Heart left ventricle (tissue), 16 donors: ENCODE data around the gene YBX2. TPM values are rescaled to one million over a fixed set of nuclear protein-coding genes. Genes with fewer than 3 reads are reported as not detected.

Experiments used
- ATAC-seq, 4 donors: fragments of 200-7000 bp; cut with Tn5 transposase; one replicate each; pipeline ENCODE4 v1.9.1; 2020 to 2022; ENCODE audit warnings: moderate library complexity in 4 of 4, mild to moderate bottlenecking in 3 of 4, moderate number of reproducible peaks in 1 of 4
- DNase-seq, 5 donors: peaks; one replicate each; pipeline ENCODE4 v3.0.0-alpha.2; 2020
- H3K27ac ChIP-seq, 12 donors: fragments of 200-600 bp; sonication (generic) in 4 of 12; one replicate each; pipeline versions ENCODE4 v1.5.0 to v1.8.0; 2016 to 2022; ENCODE audit warnings: mild to moderate bottlenecking in 2 of 12
- H3K27me3 ChIP-seq, 9 donors: fragments of 200-600 bp; sonication (generic) in 2 of 9; one replicate each; pipeline versions ENCODE4 v1.5.1 to v1.8.0; 2016 to 2022; ENCODE audit warnings: mild to moderate bottlenecking in 3 of 9
- H3K36me3 ChIP-seq, 9 donors: fragments of 200-600 bp; sonication (generic) in 2 of 9; one replicate each; pipeline versions ENCODE4 v1.5.0 to v1.8.0; 2018 to 2022; ENCODE audit warnings: mild to moderate bottlenecking in 2 of 9
- H3K4me1 ChIP-seq, 12 donors: fragments of 200-600 bp; sonication (generic) in 4 of 12; one replicate each; pipeline versions ENCODE4 v1.5.0 to v1.8.0; 2016 to 2022; ENCODE audit warnings: mild to moderate bottlenecking in 3 of 12
- H3K4me3 ChIP-seq, 12 donors: fragments of 200-600 bp; sonication (generic) in 4 of 12; one replicate each; pipeline versions ENCODE4 v1.5.0 to v1.8.0; 2017 to 2022; ENCODE audit warnings: mild to moderate bottlenecking in 9 of 12, moderate library complexity in 4 of 12
- H3K9me3 ChIP-seq, 12 donors: fragments of 200-600 bp; sonication (generic) in 4 of 12; one replicate each; pipeline versions ENCODE4 v1.5.0 to v1.8.0; 2016 to 2022; ENCODE audit warnings: mild to moderate bottlenecking in 1 of 12
- CTCF ChIP-seq, 12 donors: fragments of 200-600 bp; sonication (generic) in 4 of 12; IDR thresholded peaks; one replicate each; pipeline versions ENCODE4 v1.5.0 to v1.8.0; 2018 to 2022; ENCODE audit warnings: antibody characterized with exemption in 12 of 12, mild to moderate bottlenecking in 5 of 12
- POLR2A ChIP-seq, 2 donors: fragments of 450-650 bp; IDR thresholded peaks; one replicate each; pipeline ENCODE4 v1.6.1; 2017; ENCODE audit warnings: antibody characterized with exemption in 2 of 2, mild to moderate bottlenecking in 2 of 2, moderate library complexity in 2 of 2
- WGBS, 4 donors: extraction: QIAGEN DNeasy Blood & Tissue Kit in 2 of 4; methylation state at CpG; one replicate each; pipeline versions ENCODE4 v1.1.5 to v1.1.7; 2013 to 2018; 5-methylcytosine and 5-hydroxymethylcytosine counted together
- intact Hi-C, 10 donors: fragments of 100-400 bp; cut with DNase I; formaldehyde crosslinking; loops; one replicate each; pipeline versions ENCODE4 v1.11.1 to v1.14.2; 2022
- polyA plus RNA-seq, 2 donors: library from polyadenylated mRNA; stranded (reverse); fragments of 200-250 nt; gene quantifications; one replicate each; pipeline ENCODE4 v1.2.3, GENCODE V29; 2013
- total RNA-seq, 9 donors: library from RNA; depleted of rRNA in 2 of 9; stranded (reverse); fragments of >200 nt in 2 of 9; fragmentation: NEBNext Ultra II Directional in 3 of 9; extraction: Animal tissue kit (Norgen Biotek cat#: 25700) in 3 of 9; gene quantifications; one replicate each; pipeline versions ENCODE4 v1.1.0 to v1.2.4, GENCODE V29; 2016 to 2023
- donor health status: ischemic (EF 13 %, LVEDD 7.1; RV severe dilation, severe dysfunction).
- donor health status: healthy with polysubstance abuse.
- donor health status: DM: no; HTN: yes; CAD: no.
- donor health status: DM: no; HTN: no; CAD: no.
- donor health status: ischemic (EF 25% LVEDD 6.9; RV normal size, moderate dysfunction).
- donor health status: ischemic (EF 25% LVEDD 5.7; RV mildly dilated, moderate dysfunction).
- donor health status: healthy.
- donor health status: DM: yes; HTN: yes; CAD: no.
- donor health status: ischemic (EF 35%, LVEDD 5.7; RV mildly dilated, moderate dysfunction).
- donor health status: nonischemic (EF 11% LVEDD 7.7; RV severe dilation, severe dysfunction).
- donor health status: DM: yes; HTN: yes; CAD: no.
- donor health status: PGD.
- donor health status: ischemic (EF 29% LVEDD 5.4; RV normal size, mild dysfunction).
- donor health status: nonischemic (EF 23%, LVEDD 6.1; RV moderate dilation, normal function).

YBX2 gene
- total and polyA plus RNA-seq, 11 donors: 0.32 to 2.0 (median 0.56) TPM

GRCh38 chr17:7251661-7252175 lies 42.7 kb downstream of the YBX2 start, which contains the start of gene CTDNEP1:
TSS of gene CTDNEP1 (minus strand) at chr17:7251734. CDS start at chr17:7251296, 438 bp downstream.
- peak within 1 kb of the TSS; percentile 57 to 100 (median 94) for H3K4me3 ChIP-seq
- TF ChIP-seq POLR2A (IDR thresholded peaks at IDR 0.05) (peak in 1 of 2 donors; percentile 39), CTCF (IDR thresholded peaks at IDR 0.05) (no peak)
- peak; percentile 92 to 96 (median 95) for ATAC-seq
- H3K9me3 ChIP-seq: no peaks in the 10 kb centered on the region
- intact Hi-C loops: loop anchor here in 5 of 10 donors (1.0 to 10.0 kb wide), 5 partner anchors 12 to 323 kb away; partner anchors contain the start of genes EIF5A (in 3 of the 5), CD68 (in 1 of the 5), PHF23 (in 1 of the 5) and SLC2A4 (in 1 of the 5)
- H3K4me1 ChIP-seq: peaks cover 8 to 46% (median 37%) of the 10 kb centered on the region in 12 donors
- H3K27ac ChIP-seq: peak within 1 kb of the TSS; percentile 96 to 100 (median 99)
- WGBS, 4 donors: 0 to 2% (median 1%) methylated on average over 17 to 41 of the region's 41 CpGs
- peak; percentile 98 to 99 (median 98) for DNase-seq
- no peaks in the 10 kb centered on the region for H3K27me3 ChIP-seq
- H3K36me3 ChIP-seq: peaks cover 0 to 38% (median 34%) of the 10 kb centered on the region in 9 donors

- WGBS, 4 donors: 0 to 2% (median 1%) methylated on average over 12 to 55 of the region's 55 CpGs
Measured at GRCh38 chr17:7250695-7251627, 43.5 kb downstream of the YBX2 start.

GRCh38 chr17:7249830-7250229 lies 44.6 kb downstream of the YBX2 start:
- H3K36me3 ChIP-seq: peaks cover 0 to 38% (median 34%) of the 10 kb centered on the region in 9 donors
- no peak for TF ChIP-seq CTCF (IDR thresholded peaks at IDR 0.05)
- TF ChIP-seq POLR2A (IDR thresholded peaks at IDR 0.05): no peak
- peak overlapping the region in 9 of 12 donors; percentile 6 to 99 (median 98) for H3K27ac ChIP-seq
- DNase-seq (no peak), ATAC-seq (no peak)
- H3K4me3 ChIP-seq: peak overlapping the region in 9 of 12 donors; percentile 86 to 100 (median 96)
- H3K4me1 ChIP-seq: peaks cover 8 to 46% (median 37%) of the 10 kb centered on the region in 12 donors
- intact Hi-C loops: loop anchor here in 3 of 10 donors (5.0 to 10.0 kb wide), 4 partner anchors 38 to 595 kb away; partner anchors contain the start of genes CD68 (in 2 of the 3) and EIF5A (in 1 of the 3)
- WGBS, 4 donors: 72 to 82% (median 81%) methylated on average over 7 of the region's 7 CpGs
- no peaks in the 10 kb centered on the region for H3K9me3 ChIP-seq
- no peaks in the 10 kb centered on the region for H3K27me3 ChIP-seq

More at GRCh38 chr17:7250695-7251627, 43.5 kb downstream of the YBX2 start:
- peaks cover 0 to 38% (median 34%) of the 10 kb centered on the region in 9 donors for H3K36me3 ChIP-seq
- ATAC-seq (no peak), DNase-seq (peak in 1 of 5 donors; percentile 21)
- H3K27me3 ChIP-seq: no peaks in the 10 kb centered on the region
- intact Hi-C loops: loop anchor here in 2 of 10 donors (5.0 to 10.0 kb wide), 2 partner anchors 56 to 324 kb away; partner anchors contain the start of genes CD68 (in 1 of the 2) and EIF5A (in 1 of the 2)
- H3K4me1 ChIP-seq: peaks cover 8 to 46% (median 37%) of the 10 kb centered on the region in 12 donors
- H3K27ac ChIP-seq: peak overlapping the region; percentile 96 to 100 (median 99)
- TF ChIP-seq CTCF (IDR thresholded peaks at IDR 0.05): no peak
- no peak for TF ChIP-seq POLR2A (IDR thresholded peaks at IDR 0.05)
- H3K4me3 ChIP-seq: peak overlapping the region; percentile 57 to 100 (median 94)
- no peaks in the 10 kb centered on the region for H3K9me3 ChIP-seq
